HG03354 (cell line): ENCODE results near the gene MEG3.

Experiments
- ATAC-seq: cut with Tn5 transposase; IDR thresholded peaks from one replicate; pipeline ENCODE4 v1.9.1; 2021; ENCODE audit warnings: mild to moderate bottlenecking; ENCODE audit not compliant: unreplicated experiment, poor library complexity, severe bottlenecking

MEG3 gene

GRCh38 chr14:100890061-100890850 lies 64.3 kb downstream of the MEG3 start:
- ATAC-seq = no peak

- no peak for ATAC-seq
Measured at GRCh38 chr14:100891051-100891450, 65.1 kb downstream of the MEG3 start.

- no peak for ATAC-seq
Measured at GRCh38 chr14:100891501-100892445, 65.9 kb downstream of the MEG3 start.

GRCh38 chr14:100892496-100893227 lies 66.7 kb downstream of the MEG3 start:
- ATAC-seq = no peak

- ATAC-seq = no peak
Measured at GRCh38 chr14:100893228-100893601, 67.3 kb downstream of the MEG3 start.

GRCh38 chr14:100893760-100894159 lies 67.8 kb downstream of the MEG3 start:
- no peak for ATAC-seq

GRCh38 chr14:100894416-100894815 lies 68.5 kb downstream of the MEG3 start:
- ATAC-seq = no peak

- ATAC-seq = no peak
Measured at GRCh38 chr14:100895411-100895810, 69.5 kb downstream of the MEG3 start.

- no peak for ATAC-seq
Measured at GRCh38 chr14:100896369-100897060, 70.6 kb downstream of the MEG3 start.

- no peak for ATAC-seq
Measured at GRCh38 chr14:100898465-100898864, 72.5 kb downstream of the MEG3 start.

GRCh38 chr14:100898935-100899883 lies 73.3 kb downstream of the MEG3 start:
- no peak for ATAC-seq

- ATAC-seq = no peak
Measured at GRCh38 chr14:100899884-100900771, 74.2 kb downstream of the MEG3 start.

GRCh38 chr14:100900837-100901390 lies 75.0 kb downstream of the MEG3 start:
- no peak for ATAC-seq

- no peak for ATAC-seq
Measured at GRCh38 chr14:100901391-100902183, 75.7 kb downstream of the MEG3 start.

GRCh38 chr14:100902295-100903133 lies 76.6 kb downstream of the MEG3 start:
- ATAC-seq = no peak

- ATAC-seq = no peak
Measured at GRCh38 chr14:100903134-100903468, 77.2 kb downstream of the MEG3 start.
